ENCODE results near the gene TBX21. TPM values are rescaled to one million over a fixed set of nuclear protein-coding genes. Genes with fewer than 3 reads are reported as not detected.

Gene TBX21
- total and polyA plus RNA-seq, 10 of the 15 experiments (the other 5 are each of a cell fraction or from before 2014, with no cell fraction given): 0.63 to 9.6 (median 5.0) TPM

DNA sequence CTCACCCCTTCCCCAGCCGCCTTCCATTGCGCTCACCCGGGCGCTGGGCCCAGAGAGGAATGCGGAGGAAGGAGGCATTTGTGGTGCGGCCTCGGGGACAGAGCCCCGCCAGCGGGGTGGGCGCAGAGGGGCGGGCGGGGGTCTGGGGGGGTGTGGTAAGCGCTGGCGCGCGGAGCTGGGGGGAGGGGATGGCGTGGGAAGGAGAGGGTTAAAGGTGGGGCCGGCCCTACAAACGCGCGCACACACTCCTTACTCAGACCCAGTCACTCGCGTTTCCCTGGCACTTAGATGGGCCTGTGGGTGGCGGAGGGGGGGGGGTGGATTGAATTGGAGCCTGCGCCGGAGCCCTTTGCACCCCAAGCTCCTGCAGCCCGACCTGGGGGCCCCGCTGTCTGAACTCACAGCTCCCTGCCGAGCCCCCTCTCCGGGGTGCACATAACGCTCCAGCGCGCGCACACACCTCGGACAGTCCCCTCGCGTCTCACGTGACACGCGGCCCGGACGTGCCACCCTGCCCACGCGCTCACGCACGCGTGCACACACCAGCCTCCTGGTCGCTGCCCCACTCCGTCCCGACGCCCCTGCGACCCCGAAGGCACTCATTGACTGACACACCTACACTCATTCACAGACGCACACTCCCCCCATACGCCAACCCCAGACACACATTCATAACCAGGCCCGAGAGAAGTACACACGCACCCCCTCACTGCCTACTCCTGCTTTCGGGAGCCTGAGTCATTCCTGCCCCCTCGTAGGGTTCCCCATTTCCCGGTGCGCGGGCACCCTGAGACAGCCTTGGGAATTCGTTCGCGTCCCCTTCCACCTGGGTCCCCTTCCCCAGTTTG, 38.2 kb upstream of the TBX21 start (continued):
- TF ChIP-seq, protein P1, sequence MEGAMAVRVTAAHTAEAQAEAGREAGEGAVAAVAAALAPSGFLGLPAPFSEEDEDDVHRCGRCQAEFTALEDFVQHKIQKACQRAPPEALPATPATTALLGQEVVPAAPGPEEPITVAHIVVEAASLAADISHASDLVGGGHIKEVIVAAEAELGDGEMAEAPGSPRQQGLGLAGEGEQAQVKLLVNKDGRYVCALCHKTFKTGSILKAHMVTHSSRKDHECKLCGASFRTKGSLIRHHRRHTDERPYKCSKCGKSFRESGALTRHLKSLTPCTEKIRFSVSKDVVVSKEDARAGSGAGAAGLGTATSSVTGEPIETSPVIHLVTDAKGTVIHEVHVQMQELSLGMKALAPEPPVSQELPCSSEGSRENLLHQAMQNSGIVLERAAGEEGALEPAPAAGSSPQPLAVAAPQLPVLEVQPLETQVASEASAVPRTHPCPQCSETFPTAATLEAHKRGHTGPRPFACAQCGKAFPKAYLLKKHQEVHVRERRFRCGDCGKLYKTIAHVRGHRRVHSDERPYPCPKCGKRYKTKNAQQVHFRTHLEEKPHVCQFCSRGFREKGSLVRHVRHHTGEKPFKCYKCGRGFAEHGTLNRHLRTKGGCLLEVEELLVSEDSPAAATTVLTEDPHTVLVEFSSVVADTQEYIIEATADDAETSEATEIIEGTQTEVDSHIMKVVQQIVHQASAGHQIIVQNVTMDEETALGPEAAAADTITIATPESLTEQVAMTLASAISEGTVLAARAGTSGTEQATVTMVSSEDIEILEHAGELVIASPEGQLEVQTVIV (IDR thresholded peaks at IDR 0.05; ENCODE audit: borderline replicate concordance, partially characterized antibody): no peak
- TF ChIP-seq, protein P2, sequence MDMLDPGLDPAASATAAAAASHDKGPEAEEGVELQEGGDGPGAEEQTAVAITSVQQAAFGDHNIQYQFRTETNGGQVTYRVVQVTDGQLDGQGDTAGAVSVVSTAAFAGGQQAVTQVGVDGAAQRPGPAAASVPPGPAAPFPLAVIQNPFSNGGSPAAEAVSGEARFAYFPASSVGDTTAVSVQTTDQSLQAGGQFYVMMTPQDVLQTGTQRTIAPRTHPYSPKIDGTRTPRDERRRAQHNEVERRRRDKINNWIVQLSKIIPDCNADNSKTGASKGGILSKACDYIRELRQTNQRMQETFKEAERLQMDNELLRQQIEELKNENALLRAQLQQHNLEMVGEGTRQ (IDR thresholded peaks at IDR 0.05; ENCODE audit: borderline replicate concordance, low read depth, low read length): peak; percentile 15; the same call in 1 of the 2 replicates
- TF ChIP-seq ZNF622 (IDR thresholded peaks at IDR 0.05) (no peak), IKZF2 (IDR thresholded peaks at IDR 0.05) (peak; percentile 66 to 70; a peak in 3 of 4 replicates), CHD1 (IDR thresholded peaks at IDR 0.05; ENCODE audit: low read depth, low read length) (no peak), NFXL1 (IDR thresholded peaks at IDR 0.05; ENCODE audit: borderline replicate concordance) (no peak), SREBF2 (IDR thresholded peaks at IDR 0.05; ENCODE audit: low read length) (no peak), CEBPB (IDR thresholded peaks at IDR 0.05; ENCODE audit: borderline replicate concordance in 1 of 2, low read depth in 2 of 2, low read length in 2 of 2) (no peak), NFYA (IDR thresholded peaks at IDR 0.05; ENCODE audit: borderline replicate concordance, low read depth, low read length) (no peak), HDAC2 (IDR thresholded peaks at IDR 0.05) (no peak), ZNF384 (IDR thresholded peaks at IDR 0.05; ENCODE audit: borderline replicate concordance, low read depth, low read length) (no peak), ETV6 (conservative IDR thresholded peaks at IDR 0.05 in 1 of 2, IDR thresholded peaks at IDR 0.05 in 1 of 2; ENCODE audit: borderline replicate concordance in 1 of 2, low read depth in 1 of 2) (no peak), SUPT20H (IDR thresholded peaks at IDR 0.05; ENCODE audit: borderline replicate concordance, control insufficient read depth, low read depth, low read length) (no peak), MXI1 (IDR thresholded peaks at IDR 0.05; ENCODE audit: low read depth, low read length) (peak; percentile 21; the same call in 1 of the 2 replicates), GABPA (IDR thresholded peaks at IDR 0.05; ENCODE audit: low read depth) (no peak), BHLHE40 (IDR thresholded peaks at IDR 0.05; ENCODE audit: borderline replicate concordance in 1 of 2, low read depth in 2 of 2, low read length in 1 of 2) (peak; percentile 96 to 99), POLR2AphosphoS2 (IDR thresholded peaks at IDR 0.05; ENCODE audit: low read depth, low read length) (no peak)
- TF ChIP-seq, protein P3, sequence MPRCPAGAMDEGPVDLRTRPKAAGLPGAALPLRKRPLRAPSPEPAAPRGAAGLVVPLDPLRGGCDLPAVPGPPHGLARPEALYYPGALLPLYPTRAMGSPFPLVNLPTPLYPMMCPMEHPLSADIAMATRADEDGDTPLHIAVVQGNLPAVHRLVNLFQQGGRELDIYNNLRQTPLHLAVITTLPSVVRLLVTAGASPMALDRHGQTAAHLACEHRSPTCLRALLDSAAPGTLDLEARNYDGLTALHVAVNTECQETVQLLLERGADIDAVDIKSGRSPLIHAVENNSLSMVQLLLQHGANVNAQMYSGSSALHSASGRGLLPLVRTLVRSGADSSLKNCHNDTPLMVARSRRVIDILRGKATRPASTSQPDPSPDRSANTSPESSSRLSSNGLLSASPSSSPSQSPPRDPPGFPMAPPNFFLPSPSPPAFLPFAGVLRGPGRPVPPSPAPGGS (IDR thresholded peaks at IDR 0.05; ENCODE audit: borderline replicate concordance, insufficient read depth, low read depth, low read length, poor library complexity, severe bottlenecking): no peak
- TF ChIP-seq, protein P4, sequence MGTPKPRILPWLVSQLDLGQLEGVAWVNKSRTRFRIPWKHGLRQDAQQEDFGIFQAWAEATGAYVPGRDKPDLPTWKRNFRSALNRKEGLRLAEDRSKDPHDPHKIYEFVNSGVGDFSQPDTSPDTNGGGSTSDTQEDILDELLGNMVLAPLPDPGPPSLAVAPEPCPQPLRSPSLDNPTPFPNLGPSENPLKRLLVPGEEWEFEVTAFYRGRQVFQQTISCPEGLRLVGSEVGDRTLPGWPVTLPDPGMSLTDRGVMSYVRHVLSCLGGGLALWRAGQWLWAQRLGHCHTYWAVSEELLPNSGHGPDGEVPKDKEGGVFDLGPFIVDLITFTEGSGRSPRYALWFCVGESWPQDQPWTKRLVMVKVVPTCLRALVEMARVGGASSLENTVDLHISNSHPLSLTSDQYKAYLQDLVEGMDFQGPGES (IDR thresholded peaks at IDR 0.05): no peak
- TF ChIP-seq, protein P5, sequence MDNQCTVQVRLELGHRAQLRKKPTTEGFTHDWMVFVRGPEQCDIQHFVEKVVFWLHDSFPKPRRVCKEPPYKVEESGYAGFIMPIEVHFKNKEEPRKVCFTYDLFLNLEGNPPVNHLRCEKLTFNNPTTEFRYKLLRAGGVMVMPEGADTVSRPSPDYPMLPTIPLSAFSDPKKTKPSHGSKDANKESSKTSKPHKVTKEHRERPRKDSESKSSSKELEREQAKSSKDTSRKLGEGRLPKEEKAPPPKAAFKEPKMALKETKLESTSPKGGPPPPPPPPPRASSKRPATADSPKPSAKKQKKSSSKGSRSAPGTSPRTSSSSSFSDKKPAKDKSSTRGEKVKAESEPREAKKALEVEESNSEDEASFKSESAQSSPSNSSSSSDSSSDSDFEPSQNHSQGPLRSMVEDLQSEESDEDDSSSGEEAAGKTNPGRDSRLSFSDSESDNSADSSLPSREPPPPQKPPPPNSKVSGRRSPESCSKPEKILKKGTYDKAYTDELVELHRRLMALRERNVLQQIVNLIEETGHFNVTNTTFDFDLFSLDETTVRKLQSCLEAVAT (IDR thresholded peaks at IDR 0.05): peak; percentile 30; the same call in 1 of the 2 replicates

All from GM12878 (cell line).